Thymus (tissue), 11 donors: ENCODE measurements around the gene LIF. TPM values are rescaled to one million over a fixed set of nuclear protein-coding genes. Genes with fewer than 3 reads are reported as not detected.

ENCODE experiments used
- DNase-seq, 9 donors: peaks; one replicate each; pipeline ENCODE4 v3.0.0-alpha.2; 2013; ENCODE audit warnings: low spot score in 9 of 9, low read depth in 6 of 9, missing footprints in 1 of 9
- H3K27ac ChIP-seq, 2 donors: one replicate each; pipeline ENCODE4 v1.5.1; 2013; ENCODE audit warnings: control low read depth in 1 of 2, low read depth in 1 of 2, low read length in 1 of 2, mild to moderate bottlenecking in 1 of 2, moderate library complexity in 1 of 2
- H3K27me3 ChIP-seq, 2 donors: one replicate each; pipeline ENCODE4 v1.5.1; 2013; ENCODE audit warnings: low read length in 1 of 2; ENCODE audit not compliant: control insufficient read depth in 2 of 2, insufficient read depth in 1 of 2
- H3K36me3 ChIP-seq, 2 donors: one replicate each; pipeline ENCODE4 v1.5.1; 2013; ENCODE audit warnings: low read length in 1 of 2, mild to moderate bottlenecking in 1 of 2, moderate library complexity in 1 of 2; ENCODE audit not compliant: control insufficient read depth in 2 of 2, insufficient read depth in 2 of 2
- H3K4me1 ChIP-seq, 2 donors: one replicate each; pipeline ENCODE4 v1.5.1; 2013; ENCODE audit warnings: low read length in 2 of 2; ENCODE audit not compliant: control insufficient read depth in 2 of 2, insufficient read depth in 2 of 2
- H3K4me3 ChIP-seq, 2 donors: one replicate each; pipeline ENCODE4 v1.5.1; 2013; ENCODE audit warnings: low read length in 2 of 2, control low read depth in 1 of 2, mild to moderate bottlenecking in 1 of 2
- H3K9me3 ChIP-seq, 2 donors: one replicate each; pipeline ENCODE4 v1.5.1; 2013; ENCODE audit warnings: low read length in 1 of 2, mild to moderate bottlenecking in 1 of 2; ENCODE audit not compliant: control insufficient read depth in 2 of 2, insufficient read depth in 1 of 2
- WGBS: extraction: QIAGEN DNeasy Blood & Tissue Kit; methylation state at CpG from one replicate; pipeline ENCODE4 v1.1.7; 2013; 5-methylcytosine and 5-hydroxymethylcytosine counted together
- polyA plus RNA-seq: library from polyadenylated mRNA; stranded (reverse); fragments of 200-250 nt; gene quantifications from one replicate; pipeline ENCODE4 v1.2.3, GENCODE V29; 2013
- total RNA-seq: library from RNA; stranded (reverse); fragments of 120-200 nt; gene quantifications from one replicate; pipeline ENCODE4 v1.2.4, GENCODE V29; 2013
- donor health status: healthy.

Gene LIF
- total and polyA plus RNA-seq, 2 donors = 0.21 to 0.90 TPM

GRCh38 chr22:30210235-30210909 is 36.2 kb downstream of the LIF start:
- no peaks in the 10 kb centered on the region for H3K36me3 ChIP-seq
- peaks cover 0 to 40% of the 10 kb centered on the region in 2 donors for H3K4me1 ChIP-seq
- H3K27me3 ChIP-seq = no peaks in the 10 kb centered on the region
- H3K4me3 ChIP-seq = no peak overlapping the region
- no peak overlapping the region for H3K27ac ChIP-seq
- WGBS = 96% methylated on average over 19 of the region's 19 CpGs
- no peak for DNase-seq
- H3K9me3 ChIP-seq = peaks cover 0 to 4% of the 10 kb centered on the region in 2 donors

DNA sequence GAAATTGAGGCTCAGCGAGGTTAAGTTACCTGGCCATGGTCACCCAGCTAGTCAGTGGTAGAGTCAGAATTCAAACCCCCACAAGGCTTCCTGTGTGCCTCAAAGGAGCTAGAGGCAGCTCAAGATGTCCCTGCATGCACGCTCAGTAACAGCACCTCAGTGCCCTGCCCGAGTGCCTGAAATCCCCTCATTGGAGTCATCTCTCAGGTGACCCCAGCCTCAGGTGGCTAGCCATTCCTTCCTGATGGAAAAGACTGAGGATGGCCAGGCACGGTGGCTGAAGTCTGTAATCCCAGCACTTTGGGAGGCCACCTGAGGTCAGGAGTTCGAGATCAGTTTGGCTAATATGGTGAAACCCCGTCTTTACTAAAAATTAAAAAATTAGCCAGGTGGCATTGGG is 36.9 kb downstream of the LIF start:
- 97% methylated on average over 6 of the region's 6 CpGs for WGBS
- peaks cover 0 to 38% of the 10 kb centered on the region in 2 donors for H3K4me1 ChIP-seq
- H3K27ac ChIP-seq = no peak overlapping the region

GRCh38 chr22:30208631-30209603 is 37.6 kb downstream of the LIF start:
- H3K36me3 ChIP-seq = no peaks in the 10 kb centered on the region
- no peaks in the 10 kb centered on the region for H3K27me3 ChIP-seq
- H3K27ac ChIP-seq = peak overlapping the region in 1 of 2 donors; percentile 42
- no peak overlapping the region for H3K4me3 ChIP-seq
- WGBS = 80% methylated on average over 26 of the region's 26 CpGs
- peaks cover 0 to 4% of the 10 kb centered on the region in 2 donors for H3K9me3 ChIP-seq
- no peak for DNase-seq
- H3K4me1 ChIP-seq = peaks cover 0 to 38% of the 10 kb centered on the region in 2 donors

More for the DNA sequence above, 36.9 kb downstream of the LIF start:
- H3K27me3 ChIP-seq = no peaks in the 10 kb centered on the region
- peaks cover 0 to 4% of the 10 kb centered on the region in 2 donors for H3K9me3 ChIP-seq
- no peaks in the 10 kb centered on the region for H3K36me3 ChIP-seq
- DNase-seq = no peak
- no peak overlapping the region for H3K4me3 ChIP-seq

DNA sequence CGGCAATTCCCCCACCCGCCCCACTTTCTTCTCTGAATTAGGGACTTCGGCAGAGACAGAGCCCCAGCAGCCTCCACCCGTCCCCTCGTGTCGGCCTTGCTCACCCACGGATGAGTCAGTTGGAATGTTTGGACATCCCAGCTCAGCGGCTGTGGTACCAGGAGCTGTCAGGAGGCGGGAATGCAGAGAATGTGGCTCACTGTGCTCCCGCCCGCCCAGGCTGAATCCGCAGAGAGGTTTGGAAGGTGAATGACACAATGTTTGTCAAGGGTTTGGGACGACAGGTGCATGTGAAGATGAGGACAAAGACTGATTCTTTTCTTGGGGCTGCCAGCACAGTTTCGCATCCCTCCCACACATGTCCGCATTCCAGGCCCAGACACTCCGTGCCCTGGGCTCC is 39.6 kb downstream of the LIF start:
- DNase-seq = no peak
- WGBS = 94% methylated on average over 16 of the region's 16 CpGs
- H3K27me3 ChIP-seq = no peaks in the 10 kb centered on the region
- no peaks in the 10 kb centered on the region for H3K9me3 ChIP-seq
- H3K4me3 ChIP-seq = no peak overlapping the region
- no peaks in the 10 kb centered on the region for H3K36me3 ChIP-seq
- H3K4me1 ChIP-seq = peaks cover 0 to 30% of the 10 kb centered on the region in 2 donors
- H3K27ac ChIP-seq = no peak overlapping the region

DNA sequence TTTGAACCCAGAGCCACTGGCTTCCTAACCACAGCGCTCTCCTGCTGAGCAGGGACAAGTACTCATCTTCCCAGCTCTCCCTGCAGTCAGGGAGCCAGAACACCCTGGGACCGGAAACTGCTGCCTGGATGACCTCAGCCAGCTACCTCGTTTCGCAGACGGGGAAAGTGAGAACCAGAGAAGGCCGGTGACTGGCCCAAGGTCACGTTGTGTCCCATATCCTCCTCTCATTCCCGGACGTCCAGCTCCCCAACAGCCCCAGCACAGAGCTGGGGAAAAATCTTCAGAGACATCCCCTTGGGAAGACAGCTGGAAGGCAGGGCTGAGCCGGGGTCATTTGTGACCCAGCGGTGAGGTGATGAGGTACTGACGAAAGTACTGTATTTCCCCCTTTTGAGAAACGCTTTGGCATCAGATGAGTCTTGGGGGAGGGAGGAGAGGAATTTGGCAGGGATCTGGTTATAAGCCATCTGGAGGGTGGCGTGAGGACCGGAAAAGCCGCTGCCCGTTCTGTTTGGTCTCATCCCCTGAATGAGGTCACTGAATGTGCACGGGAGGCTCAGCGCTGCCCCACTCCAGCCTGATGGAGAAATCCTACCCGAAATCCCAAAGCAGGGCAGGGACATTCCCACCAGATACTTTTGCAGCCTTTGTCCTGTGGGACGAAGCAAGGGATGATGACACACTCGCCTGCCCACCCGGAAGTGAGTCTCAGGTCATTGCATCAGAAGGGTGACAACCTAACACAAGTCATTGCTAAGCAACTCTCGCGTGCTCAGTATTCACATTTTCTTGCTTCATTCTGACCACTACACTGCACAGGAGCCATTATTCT is 41.1 kb downstream of the LIF start:
- Histone ChIP-seq H3K4me3 (no peak overlapping the region), H3K27ac (no peak overlapping the region), H3K4me1 (peaks cover 0 to 30% of the 10 kb centered on the region in 2 donors), H3K9me3 (no peaks in the 10 kb centered on the region), H3K27me3 (no peaks in the 10 kb centered on the region), H3K36me3 (no peaks in the 10 kb centered on the region)
- DNase-seq = no peak
- WGBS = 96% methylated on average over 25 of the region's 25 CpGs

DNA sequence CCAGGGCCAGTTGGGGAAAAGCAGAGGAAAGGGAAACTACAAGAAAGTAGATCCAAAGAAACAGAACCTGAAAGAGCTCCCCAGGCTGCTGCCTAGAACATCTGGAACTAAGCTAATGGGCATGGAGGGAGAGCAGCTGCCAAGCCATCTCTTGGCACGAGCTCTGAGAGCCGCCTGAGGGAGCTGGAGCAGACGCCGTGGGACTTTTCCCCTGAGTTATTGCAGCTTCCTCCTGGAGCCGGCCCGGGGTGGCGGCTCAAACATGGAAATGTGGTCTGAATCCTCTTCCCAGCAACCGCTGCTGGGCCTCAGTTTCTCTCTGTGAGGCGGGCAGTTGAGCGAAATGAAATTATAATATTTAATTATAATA is 41.8 kb downstream of the LIF start:
- no peaks in the 10 kb centered on the region for H3K27me3 ChIP-seq
- no peak for DNase-seq
- 96% methylated on average over 10 of the region's 10 CpGs for WGBS
- peak overlapping the region in 1 of 2 donors; percentile 43 for H3K27ac ChIP-seq
- H3K4me3 ChIP-seq = no peak overlapping the region
- H3K4me1 ChIP-seq = peaks cover 0 to 30% of the 10 kb centered on the region in 2 donors
- no peaks in the 10 kb centered on the region for H3K9me3 ChIP-seq
- no peaks in the 10 kb centered on the region for H3K36me3 ChIP-seq

DNA sequence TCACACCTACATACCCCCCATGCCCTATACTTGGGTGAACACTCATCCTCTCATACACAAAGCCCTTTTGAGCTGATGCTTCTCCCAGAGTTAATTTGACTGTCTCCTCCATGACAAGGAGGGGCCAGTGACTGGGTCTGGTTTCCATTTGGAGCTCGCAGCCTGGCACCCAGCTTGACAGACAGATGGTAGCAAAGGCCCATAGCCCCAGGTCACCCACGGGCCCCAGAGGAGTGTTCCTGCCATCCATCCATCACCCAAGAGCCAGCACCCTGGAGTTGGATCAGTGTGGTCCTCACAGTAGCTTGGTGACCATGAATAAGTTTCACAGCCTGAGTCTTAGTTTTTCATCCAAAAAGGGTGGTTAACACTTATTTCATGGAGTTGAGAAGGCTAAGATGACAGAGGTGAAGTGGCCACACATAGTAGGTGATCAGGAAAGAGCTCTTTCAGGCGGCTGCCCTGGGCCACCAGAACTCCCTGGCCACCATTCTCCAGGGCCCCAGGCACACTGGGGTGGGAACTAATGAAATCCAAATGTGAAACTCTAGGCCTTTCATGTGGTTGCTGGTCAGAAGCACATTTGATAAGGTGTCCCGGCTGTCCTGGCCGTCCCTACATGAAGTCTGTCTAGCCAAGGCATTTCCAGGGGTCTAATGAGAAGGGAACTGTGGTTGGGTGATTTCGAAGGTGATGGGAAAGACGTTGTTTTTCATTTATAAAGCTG is 42.4 kb downstream of the LIF start:
- peaks cover 0 to 27% of the 10 kb centered on the region in 2 donors for H3K4me1 ChIP-seq
- 91% methylated on average over 7 of the region's 7 CpGs for WGBS
- DNase-seq = no peak
- no peak overlapping the region for H3K4me3 ChIP-seq
- H3K27ac ChIP-seq = peak overlapping the region in 1 of 2 donors; percentile 43
- no peaks in the 10 kb centered on the region for H3K27me3 ChIP-seq
- no peaks in the 10 kb centered on the region for H3K9me3 ChIP-seq
- H3K36me3 ChIP-seq = no peaks in the 10 kb centered on the region

DNA sequence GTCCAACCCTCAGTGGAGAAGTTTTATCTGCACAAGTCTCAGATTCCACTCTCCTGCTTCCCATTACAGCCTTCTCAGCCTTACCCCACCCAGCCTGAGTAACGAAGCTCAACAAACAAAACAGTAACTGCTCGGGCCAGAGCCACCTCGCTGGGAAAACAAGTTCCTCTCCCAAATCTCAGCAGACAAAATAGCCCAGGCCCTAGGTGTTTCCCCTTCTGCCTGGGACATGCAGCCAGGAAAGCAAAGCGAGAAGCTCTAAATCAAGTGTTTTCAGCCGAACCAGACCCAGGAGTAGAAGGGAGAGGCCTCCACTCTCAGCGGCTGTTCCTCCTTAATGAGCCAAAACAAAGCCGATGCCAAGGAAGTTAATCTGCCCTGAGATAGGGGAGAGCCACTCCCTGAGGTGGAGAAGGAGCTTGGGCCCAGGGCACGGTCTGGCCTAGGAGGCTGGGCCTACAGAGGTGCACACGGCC is 44.0 kb downstream of the LIF start:
- Histone ChIP-seq H3K27ac (peak overlapping the region; percentile 39 to 41), H3K27me3 (no peaks in the 10 kb centered on the region), H3K9me3 (no peaks in the 10 kb centered on the region), H3K4me1 (peaks cover 0 to 21% of the 10 kb centered on the region in 2 donors), H3K4me3 (no peak overlapping the region), H3K36me3 (no peaks in the 10 kb centered on the region)
- no peak for DNase-seq
- 92% methylated on average over 9 of the region's 9 CpGs for whole genome bisulfite sequencing
